ENCODE measurements around the gene PIP5K1B. TPM values are rescaled to one million over a fixed set of nuclear protein-coding genes. Genes with fewer than 3 reads are reported as not detected.

Gene PIP5K1B
- total RNA-seq, 1 experiment from 2014 or later = not detected

GRCh38 chr9:69044240-69045219 is 339.5 kb downstream of the PIP5K1B start:
- Histone ChIP-seq H3K27me3 (ENCODE audit: control insufficient read depth, insufficient read depth, low read length) (no peaks in the 10 kb centered on the region), H3K27ac (ENCODE audit: low read length) (no peak overlapping the region), H3K36me3 (ENCODE audit: control insufficient read depth, insufficient read depth, low read length) (no peaks in the 10 kb centered on the region), H3K4me1 (ENCODE audit: control insufficient read depth, insufficient read depth, low read length) (no peaks in the 10 kb centered on the region), H3K4me3 (ENCODE audit: low read depth in 2 of 2, low read length in 2 of 2) (no peak overlapping the region), H3K9me3 (ENCODE audit: control insufficient read depth, insufficient read depth, low read depth, low read length) (no peaks in the 10 kb centered on the region)
- intact Hi-C loops (cut with micrococcal nuclease; ENCODE audit: unreplicated experiment) (no loop called here), in situ Hi-C loops (cut with HindIII; ENCODE audit: low pct_unique_long_range_greater_than_20kb, low sequenced_read_pairs) (no loop called here)
- POLR2A ChIA-PET = no interaction called here
- TF ChIP-seq CTCF (IDR thresholded peaks at IDR 0.05) = no peak
- no peak for TF ChIP-seq TCF7L2 (IDR thresholded peaks at IDR 0.05; ENCODE audit: low read depth, low read length)
- TF ChIP-seq POLR2AphosphoS5 (IDR thresholded peaks at IDR 0.05; ENCODE audit: low read depth, low read length) = no peak
- DNase-seq (ENCODE audit: low read depth, low spot score) (no peak), ATAC-seq (no peak)
- CTCF ChIA-PET = interaction anchor here (0.7 kb wide), 1 partner anchor 98 kb away, joined by 9 read pairs; no protein-coding TSS in a partner anchor
- no TSS peak for BruUV-seq (replicated peaks)

- CTCF ChIA-PET = no interaction called here
Measured at GRCh38 chr9:69045821-69046220, 340.8 kb downstream of the PIP5K1B start.

More at GRCh38 chr9:69045821-69046220, 340.8 kb downstream of the PIP5K1B start:
- Histone ChIP-seq H3K27me3 (ENCODE audit: control insufficient read depth, insufficient read depth, low read length) (no peaks in the 10 kb centered on the region), H3K4me1 (ENCODE audit: control insufficient read depth, insufficient read depth, low read length) (no peaks in the 10 kb centered on the region), H3K4me3 (ENCODE audit: low read depth in 2 of 2, low read length in 2 of 2) (no peak overlapping the region), H3K9me3 (ENCODE audit: control insufficient read depth, insufficient read depth, low read depth, low read length) (no peaks in the 10 kb centered on the region), H3K27ac (ENCODE audit: low read length) (no peak overlapping the region), H3K36me3 (ENCODE audit: control insufficient read depth, insufficient read depth, low read length) (no peaks in the 10 kb centered on the region)
- intact Hi-C loops (cut with micrococcal nuclease; ENCODE audit: unreplicated experiment) = no loop called here
- in situ Hi-C loops (cut with HindIII; ENCODE audit: low pct_unique_long_range_greater_than_20kb, low sequenced_read_pairs) = no loop called here
- DNase-seq (ENCODE audit: low read depth, low spot score) (no peak), ATAC-seq (no peak)
- POLR2A ChIA-PET = no interaction called here
- TF ChIP-seq SIN3A (IDR thresholded peaks at IDR 0.05; ENCODE audit: borderline replicate concordance, insufficient read depth, low read depth, low read length) (no peak), CTCF (IDR thresholded peaks at IDR 0.05) (no peak), POLR2AphosphoS5 (IDR thresholded peaks at IDR 0.05; ENCODE audit: low read depth, low read length) (no peak), REST (IDR thresholded peaks at IDR 0.05; ENCODE audit: insufficient read depth in 1 of 2, low read depth in 2 of 2, low read length in 1 of 2) (no peak), TCF7L2 (IDR thresholded peaks at IDR 0.05; ENCODE audit: low read depth, low read length) (no peak)
- no TSS peak for BruUV-seq (replicated peaks)
